GM10266 (cell line): ENCODE data around the gene SHTN1.

ENCODE experiments used
- DNase-seq: peaks from one replicate; pipeline ENCODE4 v3.0.0; 2012; ENCODE audit errors: extremely low spot score
- TF ChIP-seq, protein P1 (sequence below): IDR thresholded peaks from 2 replicates; pipeline ENCODE4 v1.5.1; 2012; ENCODE audit warnings: mild to moderate bottlenecking, low read depth; ENCODE audit not compliant: control insufficient read depth, insufficient read depth; ENCODE audit errors: missing control alignments

SHTN1 gene

DNA sequence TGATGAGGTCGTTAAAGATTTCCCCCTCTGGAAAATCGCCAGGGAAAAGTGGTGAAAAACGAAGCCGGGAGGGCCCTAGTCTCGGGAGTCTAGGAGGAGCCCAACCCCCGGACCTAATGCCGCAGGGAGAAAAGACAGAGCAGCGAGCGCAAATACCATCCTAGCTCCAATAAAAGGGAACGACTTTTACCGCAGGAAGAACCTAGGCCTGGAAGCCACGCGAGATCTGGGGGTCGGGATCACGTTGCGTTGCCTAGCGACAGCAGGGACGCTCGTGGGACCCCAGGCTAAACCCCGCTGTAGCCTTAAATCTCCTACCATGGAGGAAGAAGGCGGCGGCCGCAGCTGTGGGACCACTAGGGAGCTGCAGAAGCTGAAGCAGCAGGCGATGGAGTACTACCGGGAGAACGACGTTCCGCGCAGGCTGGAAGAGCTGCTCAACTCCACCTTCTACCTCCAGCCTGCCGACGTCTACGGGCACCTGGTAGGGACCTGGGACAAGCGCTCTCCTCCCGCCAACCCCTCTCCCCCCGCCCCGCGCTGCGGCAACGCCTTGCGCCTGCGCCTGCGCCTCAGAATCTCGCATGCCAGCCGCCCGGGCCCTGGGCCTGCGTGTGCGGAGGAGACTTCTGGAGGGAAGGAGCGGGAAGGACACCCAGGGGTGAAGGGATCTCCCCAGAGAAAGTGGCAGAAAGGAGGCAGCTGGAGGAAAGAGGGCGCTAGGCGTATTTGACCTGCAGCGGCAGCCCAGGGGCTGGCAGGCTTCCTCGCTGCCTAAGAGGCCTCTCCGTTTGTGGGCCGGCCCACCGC, 155.5 kb downstream of the SHTN1 start, which contains the start of gene ENO4:
ENO4 (plus strand) TSS at position 252 of the 810 bp plus-strand sequence; CDS start at position 320, 68 bp downstream.
- DNase-seq, result peak; percentile 43
- TF ChIP-seq, protein P1, sequence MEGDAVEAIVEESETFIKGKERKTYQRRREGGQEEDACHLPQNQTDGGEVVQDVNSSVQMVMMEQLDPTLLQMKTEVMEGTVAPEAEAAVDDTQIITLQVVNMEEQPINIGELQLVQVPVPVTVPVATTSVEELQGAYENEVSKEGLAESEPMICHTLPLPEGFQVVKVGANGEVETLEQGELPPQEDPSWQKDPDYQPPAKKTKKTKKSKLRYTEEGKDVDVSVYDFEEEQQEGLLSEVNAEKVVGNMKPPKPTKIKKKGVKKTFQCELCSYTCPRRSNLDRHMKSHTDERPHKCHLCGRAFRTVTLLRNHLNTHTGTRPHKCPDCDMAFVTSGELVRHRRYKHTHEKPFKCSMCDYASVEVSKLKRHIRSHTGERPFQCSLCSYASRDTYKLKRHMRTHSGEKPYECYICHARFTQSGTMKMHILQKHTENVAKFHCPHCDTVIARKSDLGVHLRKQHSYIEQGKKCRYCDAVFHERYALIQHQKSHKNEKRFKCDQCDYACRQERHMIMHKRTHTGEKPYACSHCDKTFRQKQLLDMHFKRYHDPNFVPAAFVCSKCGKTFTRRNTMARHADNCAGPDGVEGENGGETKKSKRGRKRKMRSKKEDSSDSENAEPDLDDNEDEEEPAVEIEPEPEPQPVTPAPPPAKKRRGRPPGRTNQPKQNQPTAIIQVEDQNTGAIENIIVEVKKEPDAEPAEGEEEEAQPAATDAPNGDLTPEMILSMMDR, result no peak

DNA sequence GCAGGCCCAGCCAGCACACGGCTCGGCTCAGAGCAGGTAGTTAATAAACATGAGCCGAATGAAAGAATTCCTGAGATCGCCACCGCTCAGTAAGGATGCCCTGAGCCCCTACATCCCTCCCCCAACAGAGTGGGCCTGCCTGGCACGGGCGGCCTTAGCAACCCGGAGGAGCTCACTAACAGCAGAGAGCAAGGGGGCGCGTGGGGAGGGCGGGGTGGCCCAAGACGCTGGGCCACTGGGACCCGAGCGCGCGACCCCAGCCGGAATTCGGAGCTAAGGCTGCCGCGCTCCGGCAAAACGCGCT, 156.1 kb downstream of the SHTN1 start:
- TF ChIP-seq, protein P1, result no peak
- no peak for DNase-seq

DNA sequence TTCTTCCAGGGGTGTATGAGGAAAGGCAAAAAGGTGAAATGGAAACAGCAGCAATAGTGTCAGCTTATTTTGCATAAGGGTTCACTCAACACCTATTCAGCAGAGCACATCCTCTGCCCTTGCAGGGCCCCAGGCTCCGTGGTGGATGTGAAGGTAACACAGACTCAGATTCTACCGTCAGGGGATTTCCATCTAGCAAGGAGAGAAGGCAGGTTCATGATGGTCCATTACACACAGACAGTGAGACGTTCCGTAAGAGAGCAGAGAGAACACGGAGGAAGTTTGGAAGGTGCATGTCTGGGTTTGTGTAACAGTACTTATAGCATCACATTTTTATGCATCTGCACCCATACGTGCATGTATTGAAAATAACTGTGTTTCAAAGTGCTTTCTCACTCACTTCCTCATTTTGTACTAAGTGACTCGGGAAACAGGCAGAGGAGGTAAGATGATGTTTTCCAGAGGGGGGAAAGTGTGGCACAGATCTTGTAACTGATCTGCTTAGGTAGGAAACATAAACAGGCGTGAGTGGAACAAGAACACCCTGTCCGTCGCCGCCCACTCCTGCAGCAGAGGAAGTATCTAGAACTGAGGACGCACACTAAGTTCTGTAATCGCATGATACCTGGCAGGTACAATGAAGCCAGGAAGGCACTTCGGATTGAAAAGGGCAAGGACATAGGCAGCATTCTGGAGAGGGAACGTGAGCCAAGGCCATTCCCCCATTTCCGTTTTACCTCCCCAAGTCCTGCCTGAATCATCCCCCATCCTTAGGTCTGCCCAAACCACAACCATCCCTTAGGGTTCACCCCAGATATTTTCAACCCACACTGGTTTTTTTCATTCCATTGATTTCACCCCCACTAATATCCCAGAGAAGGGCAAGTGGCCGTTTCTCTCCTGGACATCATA, 156.7 kb downstream of the SHTN1 start:
- DNase-seq, result peak; percentile 50
- TF ChIP-seq, protein P1, result no peak

DNA sequence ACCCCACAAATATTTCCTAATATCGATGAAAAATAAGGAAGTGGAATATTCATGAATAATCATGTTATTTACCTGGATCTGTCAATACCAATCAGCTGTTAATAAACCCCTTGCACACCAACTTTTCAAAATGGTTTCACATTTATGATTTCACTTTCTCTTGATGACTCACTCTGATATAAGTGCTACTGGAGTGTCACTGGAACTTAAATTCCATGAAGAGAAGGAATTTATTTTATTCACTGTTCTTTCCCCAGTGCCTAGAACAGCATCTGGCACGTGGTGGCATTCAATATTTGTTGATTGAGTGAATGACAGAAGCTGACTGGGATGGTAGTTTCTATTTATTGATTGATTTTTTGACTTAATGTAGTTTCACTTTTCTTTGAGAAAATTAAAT, 159.2 kb downstream of the SHTN1 start:
- DNase-seq, result no peak
- TF ChIP-seq, protein P1, result no peak

DNA sequence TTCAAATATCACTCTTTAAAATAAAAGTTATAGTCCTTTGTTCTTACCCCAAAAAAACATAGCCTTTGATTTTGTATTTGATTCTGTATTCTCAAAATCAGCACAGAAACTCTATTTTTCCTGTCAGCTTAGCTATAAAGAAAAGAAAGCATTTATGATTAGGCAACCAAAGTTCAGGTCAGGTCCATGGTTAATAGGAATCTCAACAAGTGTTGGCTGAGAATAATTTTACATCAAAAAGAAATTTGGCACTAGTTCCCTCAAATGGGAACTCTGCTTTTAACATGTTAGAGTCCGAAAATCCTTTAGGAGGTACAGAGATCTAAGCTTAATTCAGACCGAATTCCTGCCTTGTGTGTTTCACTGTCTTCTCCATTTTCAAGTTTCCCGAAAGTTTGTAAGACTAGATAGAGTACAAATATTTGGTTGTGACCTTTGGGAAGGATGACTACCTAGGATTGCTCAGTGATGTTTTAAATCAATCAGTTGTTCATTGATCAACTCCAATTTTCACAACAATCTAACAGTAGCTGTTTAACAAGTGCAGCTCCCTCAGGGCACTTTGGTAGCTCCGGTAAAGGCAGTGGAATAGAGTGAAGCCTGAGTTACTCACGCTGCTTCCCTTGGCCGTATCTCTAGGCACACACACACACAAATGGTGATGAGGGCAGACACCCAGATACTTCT, 164.5 kb downstream of the SHTN1 start:
- no peak for DNase-seq
- TF ChIP-seq, protein P1, result no peak

DNA sequence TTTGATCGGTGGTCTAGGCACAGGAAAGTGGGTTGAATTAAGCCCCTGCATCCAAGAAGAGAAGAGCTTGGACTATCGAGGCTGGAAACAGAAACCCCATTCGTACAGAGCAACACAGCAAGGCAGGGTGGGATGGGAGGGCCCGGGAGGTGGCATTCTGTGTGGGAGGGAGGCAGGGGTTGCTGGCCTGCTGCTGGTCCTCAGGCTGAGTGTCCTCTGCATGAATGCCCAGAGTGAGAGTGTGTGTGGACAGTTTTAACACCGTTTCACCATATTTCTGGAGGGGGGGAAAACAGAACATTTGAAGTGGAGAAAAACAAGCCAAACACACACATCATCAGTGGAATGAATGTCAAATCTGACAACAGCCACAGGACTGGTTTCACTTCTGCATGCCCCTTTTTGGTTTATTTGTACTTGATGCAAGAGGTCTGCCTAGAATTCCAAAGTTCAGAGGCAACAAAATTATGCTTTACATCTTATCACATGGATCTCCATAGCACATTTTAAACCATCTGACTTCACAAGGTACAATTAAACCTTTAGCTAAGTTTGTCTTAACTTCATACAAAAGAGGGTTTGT, 166.8 kb downstream of the SHTN1 start:
- DNase-seq, result no peak
- TF ChIP-seq, protein P1, result no peak
